Neural progenitor cell (in vitro differentiated cells): ENCODE results near the gene OSTF1.

Experiments
- CTCF ChIP-seq: fragments of 200-600 bp; sonication (generic); IDR thresholded peaks from 2 replicates; pipeline ENCODE4 v1.5.1; 2017; ENCODE audit warnings: antibody characterized with exemption, mild to moderate bottlenecking
- EZH2 ChIP-seq: fragments of 200-600 bp; sonication (generic); IDR thresholded peaks from 2 replicates; pipeline ENCODE4 v1.6.1; 2017; ENCODE audit warnings: antibody characterized with exemption, mild to moderate bottlenecking, moderate library complexity
- EZH2phosphoT487 ChIP-seq: fragments of 200-600 bp; sonication (generic); IDR thresholded peaks from 2 replicates; pipeline ENCODE4 v1.6.1; 2017; ENCODE audit warnings: antibody characterized with exemption

GRCh38 chr9:75108571-75108970 is 20.3 kb downstream of the OSTF1 start:
- TF ChIP-seq CTCF (no peak), EZH2 (no peak), EZH2phosphoT487 (no peak)
